ENCODE measurements around the gene KIF18A. TPM values are rescaled to one million over a fixed set of nuclear protein-coding genes. Genes with fewer than 3 reads are reported as not detected.

KIF18A gene
- total RNA-seq (2021; fragmentation: NEBNext Ultra II Directional; extraction: Animal tissue kit (Norgen Biotek cat#: 25700)) (23.3 TPM in 2 replicates), polyA plus RNA-seq (2011; rRNA removed) (2.2 and 4.0 TPM in 2 replicates), polyA minus RNA-seq (2011; rRNA and poly(A)+ RNA removed) (19.7 and 24.6 TPM in 2 replicates)
- polyA plus RNA-seq (2011; cell fraction: cytosol; rRNA removed): 6.2 TPM
- 3.4 TPM for polyA plus RNA-seq (2011; cell fraction: nucleus; rRNA removed)
- 6.1 to 15.5 TPM (median 7.5 TPM) in 4 replicates for polyA plus RNA-seq (2012, experiment 1 of 2)
- polyA plus RNA-seq (2012, experiment 2 of 2): 0.73 TPM
- polyA plus RNA-seq (2013, experiment 1 of 2): 10.6 TPM
- polyA plus RNA-seq (2013, experiment 2 of 2): 10.2 TPM
- 13.7 TPM for polyA minus RNA-seq (2011; cell fraction: cytosol; rRNA and poly(A)+ RNA removed)
- polyA minus RNA-seq (2011; cell fraction: nucleus; rRNA and poly(A)+ RNA removed): 72.5 TPM
- long read RNA-seq, experiment 1, transcript KIF18A-201 (17 exons, 3,568 nt): major isoform, 10 of 23 reads
- long read RNA-seq, experiment 1, partial matches to known transcripts: 10 of 23 reads
- long read RNA-seq, experiment 1, other reads (novel, unspliced or antisense): 3 of 23 reads
- long read RNA-seq, experiment 2, transcript KIF18A-201 (17 exons, 3,568 nt): major isoform, 8 of 12 reads
- long read RNA-seq, experiment 2, partial matches to known transcripts: 4 of 12 reads
- long read RNA-seq, experiment 2, other reads (novel, unspliced or antisense): 0 of 12 reads

- peak; percentile 98 to 99 for DNase-seq (ENCODE audit: low read depth in 1 of 2, low spot score in 2 of 2)
- TF ChIP-seq RAD21 (IDR thresholded peaks at IDR 0.05 in 1 of 2, conservative IDR thresholded peaks at IDR 0.05 in 1 of 2; ENCODE audit: low read depth in 2 of 2, low read length in 2 of 2) (peak in 1 of 2 experiments; percentile 5; a peak in 1 of 4 replicates), TAF1 (IDR thresholded peaks at IDR 0.05; ENCODE audit: low read depth, low read length) (peak; percentile 75), POLR2A (IDR thresholded peaks at IDR 0.05; ENCODE audit: control extremely low read depth in 1 of 2, low read depth in 2 of 2, low read length in 2 of 2) (peak; percentile 83 to 84), CBX8 (IDR thresholded peaks at IDR 0.05; ENCODE audit: borderline replicate concordance, low read depth, low read length) (no peak), KDM4A (IDR thresholded peaks at IDR 0.05; ENCODE audit: low read depth, low read length, severe bottlenecking) (peak; percentile 82), SP4 (IDR thresholded peaks at IDR 0.05; ENCODE audit: low read length) (0 out of 2 replicates have a peak, but pooled peaks have one; percentile 34), EP300 (IDR thresholded peaks at IDR 0.05; ENCODE audit: borderline replicate concordance in 1 of 2, low read depth in 2 of 2, low read length in 2 of 2) (no peak)
Measured at GRCh38 chr11:28107750-28108618, at the start of gene KIF18A, which contains the start of gene METTL15. KIF18A (minus strand) TSS chr11:28108156; CDS start chr11:28097947, 10,209 bp downstream. METTL15 (plus strand) TSS chr11:28108388; CDS start chr11:28113335, 4,947 bp downstream.

More at GRCh38 chr11:28107750-28108618, at the start of gene KIF18A, which contains the start of gene METTL15:
- H3K4ac ChIP-seq (replicated peaks; ENCODE audit: insufficient read length, low read depth, low read length): no peak within 1 kb of the TSS
- no peaks in the 10 kb centered on the region; a peak in 1 of 8 replicates for H3K36me3 ChIP-seq (ENCODE audit: control insufficient read depth in 2 of 4, insufficient read depth in 4 of 4, low read length in 3 of 4)
- ChIA-PET CTCF (ENCODE audit: partially characterized antibody) (interaction anchor here (0.6 to 1.6 kb wide), 3 partner anchors 159 to 413 kb away, joined by 3 to 4 read pairs (median 4); no protein-coding TSS in a partner anchor), POLR2A (ENCODE audit: partially characterized antibody) (interaction anchor here (0.8 to 2.0 kb wide), 5 partner anchors 24 to 472 kb away, joined by 3 to 6 read pairs (median 4); no protein-coding TSS in a partner anchor)
- no peaks in the 10 kb centered on the region for H4K20me1 ChIP-seq (replicated peaks in 1 of 2; ENCODE audit: control insufficient read depth in 1 of 2, insufficient read depth in 2 of 2, low read length in 2 of 2)
- peak within 1 kb of the TSS; percentile 28 for H4K5ac ChIP-seq (ENCODE audit: insufficient read length, low read depth, low read length)
- H3K23ac ChIP-seq (ENCODE audit: insufficient read length): no peak within 1 kb of the TSS
- H2AFZ ChIP-seq (ENCODE audit: low read length): peak within 1 kb of the TSS; percentile 78; the same call in 1 of the 2 replicates
- H2BK15ac ChIP-seq (ENCODE audit: low read length): no peak within 1 kb of the TSS
- peak; percentile 86 for FAIRE-seq
- H2BK120ac ChIP-seq (replicated peaks; ENCODE audit: low read depth, low read length): no peak within 1 kb of the TSS
- peak within 1 kb of the TSS; percentile 57; the same call in 1 of the 2 replicates for H2BK5ac ChIP-seq (ENCODE audit: low read depth, low read length)
- H4K8ac ChIP-seq (ENCODE audit: extremely low read depth, insufficient read depth, low read length): 0 out of 2 replicates have a peak within 1 kb of the TSS, but pooled peaks have one; percentile 54
- H3K23me2 ChIP-seq (ENCODE audit: low read depth, low read length): 0 out of 2 replicates have a peak, but pooled peaks cover 4% of the 10 kb centered on the region
- peak within 1 kb of the TSS; percentile 17 for H3K56ac ChIP-seq (replicated peaks; ENCODE audit: insufficient read length, low read depth, low read length)
- no peaks in the 10 kb centered on the region for H3K27me3 ChIP-seq (replicated peaks in 1 of 4; ENCODE audit: control insufficient read depth in 3 of 4, extremely low read depth in 1 of 4, insufficient read depth in 3 of 4, low read length in 3 of 4)
- H3K79me2 ChIP-seq (ENCODE audit: control insufficient read depth in 1 of 2, insufficient read depth in 2 of 2, low read length in 2 of 2): peaks cover 5 to 80% of the 10 kb centered on the region in 2 experiments; a peak in 3 of 4 replicates
- H2BK12ac ChIP-seq (ENCODE audit: low read depth, low read length): no peak within 1 kb of the TSS
- H3K4me1 ChIP-seq (replicated peaks in 1 of 4; ENCODE audit: control insufficient read depth in 3 of 4, insufficient read depth in 4 of 4, low read length in 3 of 4): peaks cover 0 to 9% (median under 1%) of the 10 kb centered on the region in 4 experiments; a peak in 1 of 7 replicates
- H3K9ac ChIP-seq (replicated peaks in 1 of 4; ENCODE audit: extremely low read depth in 1 of 4, low read depth in 3 of 4, low read length in 3 of 4): peak within 1 kb of the TSS; percentile 62 to 73 (median 70)
- peak within 1 kb of the TSS; percentile 80 for H3K27ac ChIP-seq (ENCODE audit: low read depth, low read length)
- H3K14ac ChIP-seq (ENCODE audit: insufficient read length): no peak within 1 kb of the TSS
- H4K91ac ChIP-seq (replicated peaks; ENCODE audit: insufficient read length, low read length): no peak within 1 kb of the TSS
- peak within 1 kb of the TSS; percentile 77 to 85 for H3K4me2 ChIP-seq (ENCODE audit: insufficient read depth in 1 of 2, low read depth in 2 of 2, low read length in 2 of 2)
- no peaks in the 10 kb centered on the region for H3K9me3 ChIP-seq (ENCODE audit: insufficient read depth in 2 of 2, low read depth in 1 of 2, low read length in 1 of 2)
- H3K4me3 ChIP-seq (ENCODE audit: extremely low read depth in 1 of 4, insufficient read depth in 2 of 4, low read depth in 3 of 4, low read length in 4 of 4): peak within 1 kb of the TSS; percentile 77 to 83 (median 77)
- no peak within 1 kb of the TSS; the same call in 1 of the 2 replicates for H3K18ac ChIP-seq (ENCODE audit: extremely low read depth, low read length)
- no peak within 1 kb of the TSS for H2BK20ac ChIP-seq (ENCODE audit: low read length)
- no peak within 1 kb of the TSS for H2AK5ac ChIP-seq (ENCODE audit: low read depth, low read length)
- no peaks in the 10 kb centered on the region; the same call in 1 of the 2 replicates for H3K79me1 ChIP-seq (ENCODE audit: low read depth, low read length)
- 2% methylated on average over 38 of the region's 38 CpGs; no CpG with 5 or more reads in 1 of the 2 experiments for WGBS, 2 experiments (ENCODE audit: extremely low coverage in 1 of 2, insufficient coverage in 1 of 2, insufficient read length in 1 of 2, insufficient replicate concordance in 2 of 2, low coverage in 1 of 2, low lambda C conversion rate in 2 of 2, missing lambda C conversion rate in 1 of 2)
